HK-2 (cell line): Measurements from ENCODE around the gene BUD23.
A peak's percentile ranks its signal among the peaks of the same experiment; 100 is the strongest.
"Not testable (repeated sequence)": the region's sequence is repeated elsewhere in the genome, so short reads cannot be mapped to it uniquely, and the experiment has no call there.

Source experiments
- DNase-seq: peaks from one replicate; pipeline ENCODE4 v3.0.0-alpha.2; 2018; ENCODE audit not compliant: unreplicated experiment

BUD23 gene

GRCh38 chr7:73700581-73701134 lies 17.3 kb downstream of the BUD23 start:
- DNase-seq: no peak

- DNase-seq: no peak
These were observed 18.1 kb downstream of the BUD23 start for GRCh38 chr7:73701357-73701995.

GRCh38 chr7:73702226-73702625 lies 18.8 kb downstream of the BUD23 start:
- DNase-seq: no peak

- no peak for DNase-seq
These were observed 19.3 kb downstream of the BUD23 start for GRCh38 chr7:73702665-73703064.

GRCh38 chr7:73703225-73703624 lies 19.8 kb downstream of the BUD23 start:
- DNase-seq: no peak

- DNase-seq: no peak
These were observed 20.6 kb downstream of the BUD23 start for GRCh38 chr7:73703757-73704639.

GRCh38 chr7:73704640-73705550 lies 21.5 kb downstream of the BUD23 start:
- no peak for DNase-seq

- DNase-seq: no peak
These were observed 22.1 kb downstream of the BUD23 start for GRCh38 chr7:73705551-73705920.

- no peak for DNase-seq
These were observed 23.0 kb downstream of the BUD23 start for GRCh38 chr7:73706126-73707044.

GRCh38 chr7:73707045-73707631 lies 23.7 kb downstream of the BUD23 start:
- no peak for DNase-seq

- no peak for DNase-seq
These were observed 25.7 kb downstream of the BUD23 start for GRCh38 chr7:73708961-73709549.

GRCh38 chr7:73712773-73713172 lies 29.4 kb downstream of the BUD23 start:
- no peak for DNase-seq

GRCh38 chr7:73713319-73713718 lies 29.9 kb downstream of the BUD23 start:
- DNase-seq: not testable (repeated sequence)

- peak; percentile 88 for DNase-seq
These were observed 32.4 kb downstream of the BUD23 start for GRCh38 chr7:73715648-73716317.

GRCh38 chr7:73716318-73716890 lies 33.0 kb downstream of the BUD23 start:
- DNase-seq: no peak

- no peak for DNase-seq
These were observed 33.8 kb downstream of the BUD23 start for GRCh38 chr7:73717025-73717807.

GRCh38 chr7:73717991-73718405 lies 34.6 kb downstream of the BUD23 start:
- DNase-seq: peak; percentile 80

- no peak for DNase-seq
These were observed 35.1 kb downstream of the BUD23 start for GRCh38 chr7:73718438-73718881.
